HCT116 (cell line): ENCODE results near the gene SLC6A13.

Source experiments
- SRF ChIP-seq: IDR thresholded peaks from 2 replicates; pipeline ENCODE4 v1.6.1; 2012; ENCODE audit warnings: low read depth
- ZBTB33 ChIP-seq: IDR thresholded peaks from 2 replicates; pipeline ENCODE4 v1.6.1; 2011; ENCODE audit warnings: mild to moderate bottlenecking, low read length, moderate library complexity; ENCODE audit not compliant: insufficient replicate concordance; ENCODE audit errors: extremely low read depth
- TF ChIP-seq, protein P1 (sequence below), 3 experiments: fragments of 200-600 bp in 1 of 3; sonication (generic) in 1 of 3; IDR thresholded peaks in 2 of 3; conservative IDR thresholded peaks in 1 of 3; 2 replicates each; pipeline ENCODE4 v1.5.1; 2012 to 2017; ENCODE audit warnings: low read depth in 2 of 3, low read length in 2 of 3, antibody characterized with exemption in 1 of 3, borderline replicate concordance in 1 of 3, control low read depth in 1 of 3, mild to moderate bottlenecking in 1 of 3, mixed read lengths in 1 of 3, mixed run types in 1 of 3, moderate library complexity in 1 of 3; ENCODE audit not compliant: insufficient read depth in 1 of 3

DNA sequence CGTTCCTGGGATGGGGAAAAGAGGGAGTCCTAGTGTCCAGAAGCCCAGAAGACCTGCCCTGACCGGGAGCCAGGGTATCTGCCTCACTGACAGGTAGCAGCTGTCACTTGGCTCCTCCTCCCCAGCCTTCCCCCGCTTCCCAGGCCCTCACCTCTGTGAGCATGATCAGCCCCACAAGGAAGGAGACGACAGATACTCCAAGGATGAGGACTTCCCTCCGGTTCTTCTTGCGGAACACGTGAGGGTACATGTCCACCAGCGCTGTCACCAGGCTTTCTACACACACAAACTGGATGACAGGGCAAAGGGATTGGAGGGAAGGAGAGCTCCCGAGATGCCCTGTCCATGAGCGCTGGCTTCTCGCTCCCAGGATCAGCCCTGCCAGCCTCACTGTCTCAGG, 38.8 kb downstream of the SLC6A13 start:
- TF ChIP-seq SRF (no peak), ZBTB33 (no peak)
- TF ChIP-seq, protein P1, sequence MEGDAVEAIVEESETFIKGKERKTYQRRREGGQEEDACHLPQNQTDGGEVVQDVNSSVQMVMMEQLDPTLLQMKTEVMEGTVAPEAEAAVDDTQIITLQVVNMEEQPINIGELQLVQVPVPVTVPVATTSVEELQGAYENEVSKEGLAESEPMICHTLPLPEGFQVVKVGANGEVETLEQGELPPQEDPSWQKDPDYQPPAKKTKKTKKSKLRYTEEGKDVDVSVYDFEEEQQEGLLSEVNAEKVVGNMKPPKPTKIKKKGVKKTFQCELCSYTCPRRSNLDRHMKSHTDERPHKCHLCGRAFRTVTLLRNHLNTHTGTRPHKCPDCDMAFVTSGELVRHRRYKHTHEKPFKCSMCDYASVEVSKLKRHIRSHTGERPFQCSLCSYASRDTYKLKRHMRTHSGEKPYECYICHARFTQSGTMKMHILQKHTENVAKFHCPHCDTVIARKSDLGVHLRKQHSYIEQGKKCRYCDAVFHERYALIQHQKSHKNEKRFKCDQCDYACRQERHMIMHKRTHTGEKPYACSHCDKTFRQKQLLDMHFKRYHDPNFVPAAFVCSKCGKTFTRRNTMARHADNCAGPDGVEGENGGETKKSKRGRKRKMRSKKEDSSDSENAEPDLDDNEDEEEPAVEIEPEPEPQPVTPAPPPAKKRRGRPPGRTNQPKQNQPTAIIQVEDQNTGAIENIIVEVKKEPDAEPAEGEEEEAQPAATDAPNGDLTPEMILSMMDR (IDR thresholded peaks at IDR 0.05 in 2 of 3, conservative IDR thresholded peaks at IDR 0.05 in 1 of 3; ENCODE audit: borderline replicate concordance in 1 of 3, insufficient read depth in 1 of 3, low read depth in 2 of 3, low read length in 2 of 3): no peak
